ENCODE results near the gene PCDHA4. TPM values are rescaled to one million over a fixed set of nuclear protein-coding genes. Genes with fewer than 3 reads are reported as not detected.

PCDHA4 gene
- total RNA-seq, 1 experiment from 2014 or later = 5.6 TPM

DNA sequence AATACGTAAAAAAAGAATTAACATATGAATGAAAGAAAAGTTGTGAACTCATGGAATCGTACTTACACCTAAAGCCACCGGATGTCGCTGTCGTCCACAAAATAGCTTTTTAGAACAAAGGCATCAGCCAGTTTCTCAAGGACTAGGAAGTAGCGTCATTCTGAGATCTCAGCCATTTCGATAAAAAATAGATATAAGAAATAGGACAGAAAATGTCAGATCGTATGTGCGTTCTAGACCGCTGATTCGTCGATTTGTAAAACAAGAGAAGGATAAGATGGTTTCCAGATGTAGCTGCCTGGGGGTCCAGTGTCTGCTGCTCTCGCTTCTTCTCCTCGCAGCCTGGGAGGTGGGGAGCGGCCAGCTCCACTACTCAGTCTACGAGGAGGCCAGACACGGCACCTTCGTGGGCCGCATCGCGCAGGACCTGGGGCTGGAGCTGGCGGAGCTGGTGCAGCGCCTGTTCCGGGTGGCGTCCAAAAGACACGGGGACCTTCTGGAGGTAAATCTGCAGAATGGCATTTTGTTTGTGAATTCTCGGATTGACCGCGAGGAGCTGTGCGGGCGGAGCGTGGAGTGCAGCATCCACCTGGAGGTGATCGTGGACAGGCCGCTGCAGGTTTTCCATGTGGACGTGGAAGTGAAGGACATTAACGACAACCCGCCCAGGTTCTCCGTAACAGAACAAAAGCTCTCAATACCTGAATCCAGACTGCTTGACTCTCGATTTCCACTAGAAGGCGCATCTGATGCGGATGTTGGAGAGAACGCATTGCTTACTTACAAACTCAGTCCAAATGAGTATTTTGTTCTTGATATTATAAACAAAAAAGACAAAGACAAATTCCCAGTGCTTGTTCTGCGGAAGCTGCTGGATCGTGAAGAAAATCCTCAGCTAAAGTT, 49.2 kb downstream of the PCDHA4 start, which contains the start of gene PCDHA10 (continued):
- TF ChIP-seq KAT7 (CRISPR knock-in tag; IDR thresholded peaks at IDR 0.05; ENCODE audit: borderline replicate concordance) = no peak
- no peak for TF ChIP-seq ZNF138 (CRISPR knock-in tag; conservative IDR thresholded peaks at IDR 0.05)

DNA sequence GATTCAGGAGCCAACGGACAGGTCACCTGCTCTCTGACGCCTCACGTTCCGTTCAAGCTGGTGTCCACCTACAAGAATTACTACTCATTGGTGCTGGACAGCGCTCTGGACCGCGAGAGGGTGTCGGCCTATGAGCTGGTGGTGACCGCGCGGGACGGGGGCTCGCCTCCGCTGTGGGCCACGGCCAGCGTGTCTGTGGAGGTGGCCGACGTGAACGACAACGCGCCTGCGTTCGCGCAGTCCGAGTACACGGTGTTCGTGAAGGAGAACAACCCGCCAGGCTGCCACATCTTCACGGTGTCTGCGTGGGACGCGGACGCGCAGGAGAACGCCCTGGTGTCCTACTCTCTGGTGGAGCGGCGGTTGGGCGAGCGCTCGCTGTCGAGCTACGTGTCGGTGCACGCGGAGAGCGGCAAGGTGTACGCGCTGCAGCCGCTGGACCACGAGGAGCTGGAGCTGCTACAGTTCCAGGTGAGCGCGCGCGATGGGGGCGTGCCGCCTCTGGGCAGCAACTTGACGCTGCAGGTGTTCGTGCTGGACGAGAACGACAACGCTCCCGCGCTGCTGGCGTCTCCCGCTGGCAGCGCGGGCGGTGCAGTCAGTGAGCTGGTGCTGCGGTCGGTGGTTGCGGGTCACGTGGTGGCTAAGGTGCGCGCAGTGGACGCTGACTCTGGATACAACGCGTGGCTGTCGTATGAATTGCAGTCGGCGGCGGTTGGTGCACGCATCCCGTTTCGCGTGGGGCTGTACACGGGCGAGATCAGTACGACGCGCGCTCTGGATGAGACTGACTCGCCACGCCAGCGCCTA, 50.5 kb downstream of the PCDHA4 start:
- Mint-ChIP-seq H3K9me3 (peaks cover 24% of the 10 kb centered on the region), H3K4me3 (peak overlapping the region; percentile 92), H3K36me3 (peaks cover 37% of the 10 kb centered on the region), H3K27ac (no peak overlapping the region), H3K4me1 (peaks cover 23% of the 10 kb centered on the region), H3K27me3 (ENCODE audit: low read depth) (no peaks in the 10 kb centered on the region)
- ATAC-seq (no peak), DNase-seq (ENCODE audit: low spot score) (no peak)
- CTCF ChIA-PET = interaction anchor here (0.7 to 3.1 kb wide), 15 partner anchors 11 to 298 kb away, joined by 3 to 71 read pairs (median 7); partner anchors contain the start of genes PCDHA1, PCDHA11, PCDHA13 and PCDHA6
- TF ChIP-seq OVOL2 (CRISPR knock-in tag; IDR thresholded peaks at IDR 0.05; ENCODE audit: borderline replicate concordance) = no peak
- TF ChIP-seq ZNF138 (CRISPR knock-in tag; conservative IDR thresholded peaks at IDR 0.05) = no peak
- TF ChIP-seq RELA (CRISPR knock-in tag; IDR thresholded peaks at IDR 0.05; ENCODE audit: borderline replicate concordance) = no peak
- TF ChIP-seq TEAD4 (CRISPR knock-in tag; IDR thresholded peaks at IDR 0.05) = no peak
- no peak for TF ChIP-seq TEAD1 (CRISPR knock-in tag; IDR thresholded peaks at IDR 0.05)
- no peak for TF ChIP-seq SMAD4 (CRISPR knock-in tag; IDR thresholded peaks at IDR 0.05)
- POLR2A ChIA-PET = no interaction called here

GRCh38 chr5:140857987-140858240, 51.0 kb downstream of the PCDHA4 start:
- no peak for ATAC-seq
- Mint-ChIP-seq H3K4me1 (peaks cover 23% of the 10 kb centered on the region), H3K27ac (no peak overlapping the region), H3K4me3 (peak overlapping the region; percentile 30), H3K36me3 (peaks cover 42% of the 10 kb centered on the region), H3K27me3 (ENCODE audit: low read depth) (no peaks in the 10 kb centered on the region), H3K9me3 (peaks cover 28% of the 10 kb centered on the region)
- no peak for TF ChIP-seq OVOL2 (CRISPR knock-in tag; IDR thresholded peaks at IDR 0.05; ENCODE audit: borderline replicate concordance)
- no peak for TF ChIP-seq SMAD4 (CRISPR knock-in tag; IDR thresholded peaks at IDR 0.05)
- no peak for TF ChIP-seq NFATC4 (CRISPR knock-in tag; IDR thresholded peaks at IDR 0.05)
- no peak for DNase-seq (ENCODE audit: low spot score)
- CTCF ChIA-PET = interaction anchor here (0.7 to 4.0 kb wide), 7 partner anchors 11 to 182 kb away, joined by 3 to 61 read pairs (median 5); partner anchors contain the start of genes PCDHA1, PCDHA11 and PCDHA8
- POLR2A ChIA-PET = no interaction called here

DNA sequence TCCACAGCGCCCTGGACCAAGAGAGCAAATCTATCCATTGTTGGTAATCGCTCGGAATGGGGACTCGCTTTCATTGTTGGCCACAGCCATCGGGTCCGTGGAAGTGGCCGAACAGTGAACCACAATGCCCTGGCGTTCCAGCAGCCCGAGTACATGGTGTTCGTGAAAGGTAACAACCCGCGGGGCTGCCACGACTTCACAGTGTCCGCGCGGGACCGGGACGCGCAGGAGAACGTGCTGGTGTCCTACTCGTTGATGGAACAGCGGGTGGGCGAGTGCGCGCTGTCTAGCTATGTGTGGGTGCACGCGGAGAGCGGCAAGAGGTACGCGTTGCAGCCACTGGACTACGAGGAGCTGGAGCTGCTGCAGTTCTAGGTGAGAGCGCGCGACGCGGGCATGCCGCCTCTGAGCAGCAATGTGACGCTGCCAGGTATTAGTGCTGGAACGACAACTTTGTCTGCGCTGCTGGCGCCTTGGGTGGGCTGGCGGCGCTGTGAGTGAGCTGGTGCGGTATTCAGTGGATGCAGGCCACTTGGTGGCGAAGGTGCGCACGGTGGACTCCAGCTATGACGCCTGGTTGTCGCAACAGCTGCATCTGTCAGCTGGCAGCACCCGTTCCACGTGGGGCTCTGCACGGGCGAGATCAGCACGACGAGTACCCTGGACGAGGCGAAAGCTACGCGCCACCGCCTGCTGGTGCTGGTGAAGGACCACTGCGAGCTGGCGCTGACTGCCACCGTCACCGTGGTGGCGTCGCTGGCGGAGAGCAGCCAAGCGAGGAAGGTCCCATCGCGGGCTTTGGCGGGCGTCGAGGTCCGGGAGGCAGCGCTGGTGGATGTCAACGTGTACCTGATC, 55.8 kb downstream of the PCDHA4 start:
- ATAC-seq (no peak), DNase-seq (ENCODE audit: low spot score) (no peak)
- Mint-ChIP-seq H3K36me3 (peaks cover 45% of the 10 kb centered on the region), H3K4me1 (peaks cover 8% of the 10 kb centered on the region), H3K4me3 (no peak overlapping the region), H3K9me3 (peaks cover 24% of the 10 kb centered on the region), H3K27me3 (ENCODE audit: low read depth) (no peaks in the 10 kb centered on the region), H3K27ac (no peak overlapping the region)
- ChIA-PET CTCF (interaction anchor here (0.8 to 4.0 kb wide), 3 partner anchors 21 to 259 kb away, joined by 4 to 17 read pairs (median 10); partner anchors contain the start of genes PCDHA8 and PCDHB4), POLR2A (no interaction called here)
- TF ChIP-seq ZNF423 (CRISPR knock-in tag; IDR thresholded peaks at IDR 0.05) = no peak
- TF ChIP-seq CDX4 (CRISPR knock-in tag; IDR thresholded peaks at IDR 0.05; ENCODE audit: borderline replicate concordance) = no peak
- TF ChIP-seq ZNF396 (CRISPR knock-in tag; IDR thresholded peaks at IDR 0.05; ENCODE audit: borderline replicate concordance) = no peak
- TF ChIP-seq TP53 (CRISPR knock-in tag; IDR thresholded peaks at IDR 0.05) = no peak
- no peak for TF ChIP-seq TEAD1 (CRISPR knock-in tag; IDR thresholded peaks at IDR 0.05)
- TF ChIP-seq, protein P1, sequence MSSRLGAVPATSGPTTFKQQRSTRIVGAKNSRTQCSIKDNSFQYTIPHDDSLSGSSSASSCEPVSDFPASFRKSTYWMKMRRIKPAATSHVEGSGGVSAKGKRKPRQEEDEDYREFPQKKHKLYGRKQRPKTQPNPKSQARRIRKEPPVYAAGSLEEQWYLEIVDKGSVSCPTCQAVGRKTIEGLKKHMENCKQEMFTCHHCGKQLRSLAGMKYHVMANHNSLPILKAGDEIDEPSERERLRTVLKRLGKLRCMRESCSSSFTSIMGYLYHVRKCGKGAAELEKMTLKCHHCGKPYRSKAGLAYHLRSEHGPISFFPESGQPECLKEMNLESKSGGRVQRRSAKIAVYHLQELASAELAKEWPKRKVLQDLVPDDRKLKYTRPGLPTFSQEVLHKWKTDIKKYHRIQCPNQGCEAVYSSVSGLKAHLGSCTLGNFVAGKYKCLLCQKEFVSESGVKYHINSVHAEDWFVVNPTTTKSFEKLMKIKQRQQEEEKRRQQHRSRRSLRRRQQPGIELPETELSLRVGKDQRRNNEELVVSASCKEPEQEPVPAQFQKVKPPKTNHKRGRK (CRISPR knock-in tag; IDR thresholded peaks at IDR 0.05; ENCODE audit: borderline replicate concordance) = no peak
- no peak for TF ChIP-seq ERG (CRISPR knock-in tag; IDR thresholded peaks at IDR 0.05)
- TF ChIP-seq IRF1 (CRISPR knock-in tag; IDR thresholded peaks at IDR 0.05) = no peak
- no peak for TF ChIP-seq ZBTB21 (CRISPR knock-in tag; IDR thresholded peaks at IDR 0.05; ENCODE audit: borderline replicate concordance)
- TF ChIP-seq, protein P2, sequence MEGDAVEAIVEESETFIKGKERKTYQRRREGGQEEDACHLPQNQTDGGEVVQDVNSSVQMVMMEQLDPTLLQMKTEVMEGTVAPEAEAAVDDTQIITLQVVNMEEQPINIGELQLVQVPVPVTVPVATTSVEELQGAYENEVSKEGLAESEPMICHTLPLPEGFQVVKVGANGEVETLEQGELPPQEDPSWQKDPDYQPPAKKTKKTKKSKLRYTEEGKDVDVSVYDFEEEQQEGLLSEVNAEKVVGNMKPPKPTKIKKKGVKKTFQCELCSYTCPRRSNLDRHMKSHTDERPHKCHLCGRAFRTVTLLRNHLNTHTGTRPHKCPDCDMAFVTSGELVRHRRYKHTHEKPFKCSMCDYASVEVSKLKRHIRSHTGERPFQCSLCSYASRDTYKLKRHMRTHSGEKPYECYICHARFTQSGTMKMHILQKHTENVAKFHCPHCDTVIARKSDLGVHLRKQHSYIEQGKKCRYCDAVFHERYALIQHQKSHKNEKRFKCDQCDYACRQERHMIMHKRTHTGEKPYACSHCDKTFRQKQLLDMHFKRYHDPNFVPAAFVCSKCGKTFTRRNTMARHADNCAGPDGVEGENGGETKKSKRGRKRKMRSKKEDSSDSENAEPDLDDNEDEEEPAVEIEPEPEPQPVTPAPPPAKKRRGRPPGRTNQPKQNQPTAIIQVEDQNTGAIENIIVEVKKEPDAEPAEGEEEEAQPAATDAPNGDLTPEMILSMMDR (IDR thresholded peaks at IDR 0.05) = no peak
- TF ChIP-seq ZNF232 (CRISPR knock-in tag; IDR thresholded peaks at IDR 0.05) = no peak

Data from WTC11 (cell line).